Tibial nerve (tissue), 4 donors: ENCODE results near the gene TSHZ1.

Experiments used
- CTCF ChIP-seq, 5 experiments: fragments of 200-600 bp in 3 of 5; fragments of 450-650 bp in 2 of 5; sonication (generic) in 3 of 5; IDR thresholded peaks; one replicate each; pipeline ENCODE4 v1.5.1; 2016 to 2019; ENCODE audit warnings: antibody characterized with exemption in 5 of 5, mild to moderate bottlenecking in 3 of 5, moderate library complexity in 2 of 5
- EP300 ChIP-seq, 2 donors: sonication (generic); formaldehyde crosslinking; IDR thresholded peaks; one replicate each; pipeline ENCODE4 v1.6.1; 2017; ENCODE audit warnings: antibody characterized with exemption in 2 of 2, mild to moderate bottlenecking in 1 of 2
- POLR2A ChIP-seq, 2 donors: fragments of 450-650 bp; IDR thresholded peaks; one replicate each; pipeline ENCODE4 v1.6.1; 2017; ENCODE audit warnings: antibody characterized with exemption in 2 of 2, mild to moderate bottlenecking in 2 of 2, moderate library complexity in 2 of 2

GRCh38 chr18:75317300-75317699 is 106.7 kb downstream of the TSHZ1 start:
- no peak for TF ChIP-seq EP300 (IDR thresholded peaks at IDR 0.05)
- TF ChIP-seq CTCF (IDR thresholded peaks at IDR 0.05): no peak
- TF ChIP-seq POLR2A (IDR thresholded peaks at IDR 0.05): no peak
